ENCODE measurements around the gene TUBG2. TPM values are rescaled to one million over a fixed set of nuclear protein-coding genes. Genes with fewer than 3 reads are reported as not detected.
A peak's percentile ranks its signal among the peaks of the same experiment; 100 is the strongest.
"Not testable (repeated sequence)": the region's sequence is repeated elsewhere in the genome, so short reads cannot be mapped to it uniquely, and the experiment has no call there.

TUBG2 gene
- total RNA-seq, 1 donor from 2014 or later, result 22.1 TPM

- TF ChIP-seq CTCF (IDR thresholded peaks at IDR 0.05; ENCODE audit: partially characterized antibody, unreplicated experiment), result no peak
- no peak overlapping the region for H3K27ac Mint-ChIP-seq (ENCODE audit: unreplicated experiment)
- DNase-seq, result no peak
- H3K4me3 Mint-ChIP-seq (ENCODE audit: unreplicated experiment), result peak overlapping the region; percentile 88
- H3K9me3 Mint-ChIP-seq (ENCODE audit: unreplicated experiment), result no peaks in the 10 kb centered on the region
- H3K36me3 Mint-ChIP-seq (ENCODE audit: unreplicated experiment), result no peaks in the 10 kb centered on the region
- peaks cover 7% of the 10 kb centered on the region for H3K4me1 Mint-ChIP-seq (ENCODE audit: low read depth, unreplicated experiment)
- peaks cover 5% of the 10 kb centered on the region for H3K27me3 Mint-ChIP-seq (ENCODE audit: unreplicated experiment)
These were observed 1.1 kb upstream of the TUBG2 start for GRCh38 chr17:42657824-42658588.

GRCh38 chr17:42659932-42660274, 819 bp downstream of the TUBG2 start:
- not testable (repeated sequence) for H3K9me3 Mint-ChIP-seq (ENCODE audit: unreplicated experiment); H3K4me1 Mint-ChIP-seq (ENCODE audit: low read depth, unreplicated experiment); DNase-seq; H3K27ac Mint-ChIP-seq (ENCODE audit: unreplicated experiment); H3K36me3 Mint-ChIP-seq (ENCODE audit: unreplicated experiment); H3K27me3 Mint-ChIP-seq (ENCODE audit: unreplicated experiment)
- peak overlapping the region; percentile 88 for H3K4me3 Mint-ChIP-seq (ENCODE audit: unreplicated experiment)

GRCh38 chr17:42660692-42661345, 1.7 kb downstream of the TUBG2 start:
- TF ChIP-seq CTCF (IDR thresholded peaks at IDR 0.05; ENCODE audit: partially characterized antibody, unreplicated experiment), result no peak
- Mint-ChIP-seq H3K27ac (ENCODE audit: unreplicated experiment) (no peak overlapping the region), H3K27me3 (ENCODE audit: unreplicated experiment) (peaks cover 3% of the 10 kb centered on the region), H3K36me3 (ENCODE audit: unreplicated experiment) (no peaks in the 10 kb centered on the region), H3K9me3 (ENCODE audit: unreplicated experiment) (no peaks in the 10 kb centered on the region), H3K4me3 (ENCODE audit: unreplicated experiment) (no peak overlapping the region), H3K4me1 (ENCODE audit: low read depth, unreplicated experiment) (no peaks in the 10 kb centered on the region)
- no peak for DNase-seq

GRCh38 chr17:42665581-42666001, 6.5 kb downstream of the TUBG2 start:
- Mint-ChIP-seq H3K27ac (ENCODE audit: unreplicated experiment) (peak overlapping the region; percentile 48), H3K27me3 (ENCODE audit: unreplicated experiment) (peaks cover 6% of the 10 kb centered on the region), H3K4me3 (ENCODE audit: unreplicated experiment) (no peak overlapping the region), H3K9me3 (ENCODE audit: unreplicated experiment) (peaks cover 2% of the 10 kb centered on the region), H3K4me1 (ENCODE audit: low read depth, unreplicated experiment) (no peaks in the 10 kb centered on the region), H3K36me3 (ENCODE audit: unreplicated experiment) (no peaks in the 10 kb centered on the region)
- no peak for DNase-seq
- no peak for TF ChIP-seq CTCF (IDR thresholded peaks at IDR 0.05; ENCODE audit: partially characterized antibody, unreplicated experiment)

- DNase-seq; H3K36me3 Mint-ChIP-seq (ENCODE audit: unreplicated experiment); H3K4me3 Mint-ChIP-seq (ENCODE audit: unreplicated experiment); H3K27me3 Mint-ChIP-seq (ENCODE audit: unreplicated experiment); H3K27ac Mint-ChIP-seq (ENCODE audit: unreplicated experiment); H3K9me3 Mint-ChIP-seq (ENCODE audit: unreplicated experiment); H3K4me1 Mint-ChIP-seq (ENCODE audit: low read depth, unreplicated experiment): not testable (repeated sequence)
These were observed 7.0 kb downstream of the TUBG2 start for GRCh38 chr17:42666126-42666525.
